HG02885 (cell line): ENCODE results near the gene OR51F1.
"Not testable (repeated sequence)": the region's sequence is repeated elsewhere in the genome, so short reads cannot be mapped to it uniquely, and the experiment has no call there.

Source experiments
- ATAC-seq: cut with Tn5 transposase; IDR thresholded peaks from one replicate; pipeline ENCODE4 v1.9.1; 2021; ENCODE audit warnings: mild to moderate bottlenecking; ENCODE audit not compliant: unreplicated experiment, poor library complexity

Gene OR51F1, protein sequence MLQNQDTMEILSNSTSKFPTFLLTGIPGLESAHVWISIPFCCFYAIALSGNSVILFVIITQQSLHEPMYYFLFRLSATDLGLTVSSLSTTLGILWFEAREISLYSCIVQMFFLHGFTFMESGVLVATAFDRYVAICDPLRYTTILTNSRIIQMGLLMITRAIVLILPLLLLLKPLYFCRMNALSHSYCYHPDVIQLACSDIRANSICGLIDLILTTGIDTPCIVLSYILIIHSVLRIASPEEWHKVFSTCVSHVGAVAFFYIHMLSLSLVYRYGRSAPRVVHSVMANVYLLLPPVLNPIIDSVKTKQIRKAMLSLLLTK

DNA sequence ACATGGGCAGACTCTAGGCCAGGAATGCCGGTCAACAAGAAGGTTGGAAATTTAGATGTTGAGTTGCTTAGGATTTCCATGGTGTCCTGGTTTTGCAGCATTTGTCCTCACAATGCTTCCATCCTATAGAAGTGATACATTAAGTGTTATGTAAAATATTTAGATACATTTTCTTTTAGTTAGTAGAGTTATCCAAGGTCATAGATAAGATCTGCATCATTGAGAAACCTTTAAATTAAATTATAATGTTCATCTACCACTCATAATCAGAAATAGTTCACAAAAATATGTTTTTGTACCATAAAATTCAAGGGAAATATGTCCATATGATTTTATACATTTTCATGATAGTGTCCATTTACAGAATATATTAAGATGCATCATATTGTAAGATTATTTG, at the start of gene OR51F1:
Gene OR51F1 (minus strand): TSS at position 101 of the 400 bp plus-strand sequence. CDS start 0 bp downstream, at position 101.
- ATAC-seq = no peak

DNA sequence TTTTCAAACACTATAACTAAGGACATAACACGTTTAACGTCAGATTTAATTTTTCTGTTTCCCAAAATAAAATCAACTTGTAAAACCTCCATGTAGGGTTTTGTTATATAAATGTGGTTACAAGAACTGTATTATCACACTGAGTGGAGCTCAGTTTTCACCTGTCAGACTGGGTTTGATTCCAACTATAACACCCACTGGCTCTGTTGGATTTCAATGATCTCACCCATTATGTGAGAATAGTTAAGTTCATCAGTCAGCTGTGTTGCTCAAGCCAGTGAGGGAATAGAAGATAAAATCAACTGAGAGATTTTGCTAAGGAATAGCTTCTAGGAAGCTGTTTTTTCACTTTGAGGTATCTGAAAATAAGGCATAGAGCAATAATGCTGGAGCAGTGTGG, 39.5 kb upstream of the OR51F1 start:
- ATAC-seq = no peak

DNA sequence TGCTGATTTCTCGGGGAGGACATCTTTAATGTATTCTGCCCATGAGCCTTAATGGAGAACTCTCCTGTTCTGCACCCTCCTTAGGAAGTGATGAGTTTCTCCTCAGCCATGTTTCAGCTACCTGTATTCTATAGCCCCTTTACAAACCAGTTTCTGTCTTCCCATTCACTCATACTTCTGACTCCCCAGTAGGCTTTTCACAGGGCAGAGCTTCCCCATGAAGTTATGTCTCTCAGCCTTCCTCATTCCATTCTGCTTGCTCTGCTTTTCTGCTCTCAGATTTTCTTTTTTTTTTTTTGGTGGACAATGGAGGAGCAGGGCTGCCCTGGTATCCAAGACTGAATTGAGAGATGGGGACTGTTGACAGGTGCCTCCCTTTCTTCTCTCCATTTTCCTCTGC, 38.7 kb upstream of the OR51F1 start:
- no peak for ATAC-seq

DNA sequence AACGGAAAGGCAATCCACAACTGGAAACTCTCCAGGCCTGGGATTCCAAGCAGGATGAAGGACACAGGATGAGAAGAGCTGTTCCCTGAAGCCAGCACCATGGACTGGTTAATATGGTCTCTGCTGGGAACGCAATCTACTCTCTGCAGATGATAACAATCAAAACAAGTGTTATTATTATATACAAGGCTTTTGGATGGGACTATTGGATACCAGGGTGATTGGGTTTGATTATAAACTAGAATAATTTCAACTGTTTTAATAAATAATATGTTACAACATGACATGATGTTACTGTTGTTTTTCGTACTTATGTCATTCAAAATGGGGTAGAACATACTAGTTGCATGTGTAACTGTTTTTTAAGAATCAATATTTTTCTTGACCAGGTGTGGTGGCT, 34.5 kb upstream of the OR51F1 start, which contains the start of gene OR52R1:
Gene OR52R1 (minus strand): TSS at position 101 of the 400 bp plus-strand sequence. CDS start 0 bp downstream, at position 101.
- no peak for ATAC-seq

DNA sequence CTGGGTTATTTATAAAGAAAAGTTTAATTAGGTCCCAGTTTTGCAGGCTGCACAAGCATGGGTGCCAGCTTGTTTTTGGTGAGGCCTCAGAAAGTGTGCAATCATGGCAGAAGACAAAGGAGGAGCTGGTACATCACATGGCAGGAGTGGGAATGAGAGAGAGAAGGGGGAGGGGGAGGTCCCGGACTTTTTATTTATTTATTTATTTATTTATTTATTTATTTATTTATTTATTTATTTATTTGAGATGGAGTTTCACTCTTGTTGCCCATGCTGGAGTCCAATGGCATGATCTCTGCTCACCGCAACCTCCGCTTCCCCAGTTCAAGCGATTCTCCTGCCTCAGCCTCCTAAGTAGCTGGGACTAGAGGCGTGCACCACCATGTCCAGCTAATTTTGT, 31.6 kb upstream of the OR51F1 start:
- ATAC-seq = not testable (repeated sequence)

DNA sequence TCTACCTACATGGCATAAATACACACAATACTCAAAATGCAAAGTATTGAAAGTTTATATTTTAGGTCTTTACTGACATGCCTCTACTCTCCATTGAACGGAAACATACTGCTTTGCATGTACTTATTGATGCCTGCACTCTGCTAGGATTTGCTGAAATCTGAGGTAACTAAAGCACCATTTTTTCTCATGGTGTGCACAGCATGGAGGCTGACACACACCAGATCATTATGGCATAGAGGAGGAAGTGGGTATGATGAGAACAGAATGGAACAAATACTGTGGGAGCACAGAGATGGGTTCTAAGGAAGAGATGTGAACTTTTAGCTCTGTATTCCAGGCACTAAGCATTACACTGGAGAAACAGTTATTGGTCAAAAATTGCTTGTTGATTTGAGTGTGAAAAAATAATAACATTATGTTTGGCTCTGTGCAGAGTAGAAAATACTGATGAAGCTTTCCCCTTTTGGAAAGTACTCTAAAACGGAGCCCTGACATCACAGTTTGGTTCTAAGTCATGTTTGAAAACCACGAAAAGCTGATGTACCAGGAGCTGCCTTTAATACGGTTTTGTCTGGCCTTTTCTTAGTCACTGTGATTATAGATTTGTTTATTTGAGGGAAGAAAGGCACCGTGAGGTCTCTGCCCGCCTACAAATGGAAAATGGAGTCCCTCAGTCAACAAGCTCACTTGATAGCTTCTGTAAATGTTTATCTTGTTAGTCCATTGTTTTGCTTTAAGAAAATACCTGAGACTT, 28.9 kb upstream of the OR51F1 start:
- peak; percentile 65 for ATAC-seq

GRCh38 chr11:4797206-4797605, 27.5 kb upstream of the OR51F1 start:
- ATAC-seq = no peak

DNA sequence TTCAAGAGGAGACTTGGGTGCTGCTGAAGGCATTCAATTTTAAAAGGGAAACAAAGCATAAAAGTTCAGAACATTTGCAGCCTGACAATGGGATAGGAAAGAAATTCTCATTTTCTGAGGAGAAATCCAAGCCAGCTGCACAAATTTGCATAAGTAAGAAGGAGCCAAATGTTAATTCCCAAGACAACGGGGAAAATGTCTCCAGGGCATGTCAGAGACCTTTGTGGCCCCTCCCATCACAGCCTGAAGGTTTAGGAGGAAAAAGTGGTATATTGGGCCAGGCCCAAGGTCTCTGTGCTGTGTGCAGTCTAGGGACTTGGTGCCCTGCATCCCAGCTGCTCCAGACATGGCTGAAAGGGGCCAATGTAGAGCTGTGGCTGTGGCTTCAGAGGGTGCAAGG, 12.7 kb upstream of the OR51F1 start:
- ATAC-seq = no peak

DNA sequence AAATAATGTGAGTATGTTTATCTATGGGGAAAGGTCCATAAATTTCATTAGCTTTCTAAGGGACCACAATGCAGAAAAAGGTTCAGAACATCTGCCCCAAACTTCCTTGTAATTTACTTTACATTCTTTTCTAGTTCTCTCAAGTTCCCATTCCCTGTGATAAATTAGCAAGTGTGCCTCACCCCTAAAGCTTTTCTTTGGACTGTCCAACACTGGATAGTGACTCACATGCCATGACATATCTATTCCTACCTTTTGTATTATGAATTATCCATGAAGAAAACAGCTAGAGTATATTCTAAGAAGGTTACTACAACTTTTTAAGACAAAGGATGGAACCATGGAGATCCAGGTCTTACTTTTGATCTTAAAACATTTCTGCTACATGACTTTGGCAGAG, 1.6 kb downstream of the OR51F1 start:
- ATAC-seq = no peak

DNA sequence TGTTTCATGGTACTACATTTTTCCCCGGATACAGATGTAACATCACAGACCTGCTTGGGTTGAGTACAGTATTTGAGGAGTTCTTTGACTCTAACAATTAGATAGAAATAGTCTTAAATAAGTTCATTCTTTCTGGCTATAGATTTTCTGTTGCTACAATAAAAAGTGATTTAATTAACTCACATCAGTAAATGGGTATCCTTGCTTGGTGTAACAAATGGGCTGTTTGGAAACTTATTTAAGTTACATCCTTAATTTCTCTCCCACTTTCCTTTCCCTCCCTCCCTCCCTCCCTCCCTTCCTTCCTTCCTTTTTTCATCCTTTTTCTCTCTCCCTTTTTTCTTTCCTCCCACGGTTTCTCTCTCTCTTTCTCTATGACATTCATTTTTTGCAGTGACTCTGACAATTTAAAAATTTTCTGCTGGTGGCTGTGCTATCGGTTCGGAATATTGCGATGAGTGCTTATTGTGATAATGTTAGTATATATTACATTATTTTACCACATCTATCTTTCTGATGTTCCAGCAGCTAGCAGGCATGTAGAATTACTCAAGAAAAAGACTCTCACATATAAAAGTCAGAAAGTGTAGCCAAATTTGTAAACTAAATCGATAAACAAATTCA, 3.2 kb downstream of the OR51F1 start:
- no peak for ATAC-seq

DNA sequence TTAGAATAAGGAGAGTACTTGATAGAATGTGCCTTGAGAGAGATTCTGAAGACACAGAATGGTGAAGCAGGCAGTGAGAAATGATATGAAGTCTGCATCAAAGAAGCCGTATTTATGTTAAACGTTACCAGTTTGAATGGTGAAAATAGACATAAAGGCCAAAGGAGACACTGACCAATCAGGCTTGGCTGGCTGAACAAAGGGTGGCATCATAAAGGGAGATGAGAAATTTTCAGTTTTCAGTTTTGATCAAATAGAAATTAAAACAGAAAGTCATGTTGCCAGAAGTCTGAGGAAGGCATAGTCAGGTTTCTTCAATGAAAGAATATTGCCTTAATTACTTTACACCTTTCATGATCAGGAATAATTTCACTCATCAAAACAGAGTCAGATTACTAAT, 6.6 kb downstream of the OR51F1 start:
- ATAC-seq = no peak

GRCh38 chr11:4751201-4751600, 18.5 kb downstream of the OR51F1 start:
- no peak for ATAC-seq

GRCh38 chr11:4748438-4748837, 21.3 kb downstream of the OR51F1 start:
- no peak for ATAC-seq

DNA sequence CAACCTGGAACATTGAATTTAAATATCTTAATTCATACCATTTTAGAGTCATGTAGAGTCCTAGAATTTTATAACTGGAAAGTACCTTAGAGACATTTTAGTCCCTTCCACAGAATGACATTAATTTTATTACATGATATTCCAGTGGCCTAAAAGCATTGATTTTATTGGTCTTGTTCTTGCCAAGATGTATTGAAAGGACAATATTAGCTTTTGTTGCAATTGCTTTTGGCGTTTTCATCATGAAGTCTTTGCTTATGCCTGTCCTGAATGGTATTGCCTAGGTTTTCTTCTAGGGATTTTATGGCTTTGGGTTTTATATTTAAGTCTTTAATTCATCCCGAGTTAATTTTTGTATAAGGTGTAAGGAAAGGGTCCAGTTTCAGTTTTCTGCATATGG, 29.0 kb downstream of the OR51F1 start:
- no peak for ATAC-seq

DNA sequence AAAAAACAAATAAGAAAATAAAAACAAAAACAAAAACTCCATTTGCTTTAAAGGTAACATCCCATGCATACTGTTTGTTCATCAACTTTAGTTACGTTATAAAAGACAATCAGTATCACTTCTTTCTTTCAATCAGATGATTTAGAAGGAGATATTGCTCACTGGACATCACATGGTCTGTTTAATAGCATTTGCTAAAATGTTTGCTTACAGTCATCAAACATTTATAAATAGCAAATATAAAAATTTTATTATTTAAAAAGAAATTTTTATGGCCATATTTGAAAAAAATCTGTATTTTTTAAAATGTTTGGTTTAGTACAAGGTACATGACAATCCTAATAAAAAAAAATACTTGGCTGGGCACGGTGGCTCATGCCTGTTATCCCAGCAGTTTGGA, 42.6 kb downstream of the OR51F1 start:
- no peak for ATAC-seq

- not testable (repeated sequence) for ATAC-seq
Measured at GRCh38 chr11:4722616-4723534, 46.9 kb downstream of the OR51F1 start.
